HG03460 (cell line): ENCODE results near the gene PDLIM4.

Experiments used
- ATAC-seq: cut with Tn5 transposase; IDR thresholded peaks from one replicate; pipeline ENCODE4 v1.9.1; 2021; ENCODE audit not compliant: unreplicated experiment

PDLIM4 gene

DNA sequence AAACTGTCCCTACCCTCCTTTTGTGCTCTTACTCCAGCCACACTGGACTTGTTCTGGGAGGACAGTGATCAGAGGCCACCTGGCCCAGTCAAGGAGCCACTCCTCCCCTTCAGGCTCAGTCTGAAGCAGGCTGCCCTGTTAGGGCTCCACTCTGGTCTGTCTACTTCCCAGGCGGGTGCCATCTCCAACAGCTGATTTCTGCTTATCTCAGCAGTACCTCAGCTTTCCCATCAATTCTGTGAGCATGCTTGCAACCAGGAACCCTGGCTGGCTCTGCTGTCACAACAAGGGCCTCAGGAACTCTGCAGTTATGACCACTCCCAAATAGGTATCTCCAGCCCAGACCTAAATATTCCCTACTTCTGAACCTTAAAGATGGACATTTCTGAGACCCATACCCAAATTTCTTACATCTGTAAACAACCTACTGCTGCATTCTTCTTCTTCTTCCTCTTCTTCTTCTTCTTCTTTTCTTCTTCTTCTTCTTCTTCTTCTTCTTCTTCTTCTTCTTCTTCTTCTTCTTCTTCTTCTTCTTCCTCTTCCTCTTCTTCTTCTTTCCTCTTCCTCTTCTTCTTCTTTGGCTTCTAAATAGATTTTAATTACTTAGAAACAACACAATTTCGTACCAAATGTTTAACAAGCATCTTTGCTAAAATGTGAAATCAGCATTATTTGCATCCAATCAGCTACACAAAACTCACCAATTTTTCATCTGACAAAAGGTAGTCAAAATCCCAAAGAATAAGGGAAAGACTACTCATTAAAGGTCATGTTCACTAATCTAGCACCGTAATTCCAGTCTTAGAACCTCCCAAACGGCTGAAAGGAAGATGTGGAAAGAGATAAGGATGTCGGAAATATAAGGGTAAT, 23.1 kb downstream of the PDLIM4 start:
- ATAC-seq = no peak

GRCh38 chr5:132281856-132282614, 24.5 kb downstream of the PDLIM4 start:
- ATAC-seq = no peak

DNA sequence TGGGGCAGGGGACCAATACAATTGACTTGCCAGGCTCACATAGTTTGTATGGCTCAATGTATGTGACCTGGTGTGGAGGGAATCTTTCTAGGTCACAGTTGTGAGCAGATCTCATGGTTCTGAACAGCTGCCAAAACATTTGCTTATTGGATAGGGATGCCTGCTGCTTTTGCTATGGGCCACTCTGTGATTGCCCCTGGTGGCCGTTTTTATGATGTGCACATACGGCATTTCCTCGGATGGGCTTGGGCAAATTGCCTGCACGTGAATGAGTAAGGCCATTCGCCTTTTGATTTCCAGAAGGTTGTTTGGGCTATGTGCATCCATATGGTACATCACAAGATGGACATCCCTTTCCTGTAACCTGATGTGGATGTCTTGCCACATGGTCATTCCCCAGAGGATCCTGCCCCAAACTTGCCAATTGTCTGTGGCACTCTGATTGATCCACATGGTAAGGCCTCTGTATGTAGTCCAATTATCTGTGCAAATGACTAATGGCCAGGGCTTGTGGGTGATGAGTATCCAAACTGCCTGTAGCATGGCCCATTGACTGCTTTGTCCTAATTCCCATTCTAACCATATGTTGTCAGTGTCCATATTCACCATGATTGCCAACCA, 26.0 kb downstream of the PDLIM4 start:
- no peak for ATAC-seq

DNA sequence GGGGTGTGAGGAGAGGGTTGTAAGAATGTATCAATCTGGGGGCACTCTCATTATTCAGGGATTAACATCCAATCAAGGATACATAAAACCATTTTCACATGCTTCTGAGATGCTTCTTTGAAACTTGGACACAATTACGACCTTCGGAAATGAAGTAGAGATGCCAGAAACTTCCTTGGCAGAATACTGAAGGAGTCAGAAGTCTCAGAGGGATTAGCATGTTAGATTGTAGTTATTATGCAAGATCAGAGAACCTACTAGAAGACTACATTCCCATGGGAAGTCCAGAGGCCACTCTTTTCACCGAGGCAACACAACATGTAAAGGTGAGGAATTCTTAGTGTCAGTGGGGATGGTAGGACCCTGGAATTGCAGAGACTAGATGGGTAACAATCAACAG, 31.6 kb downstream of the PDLIM4 start:
- ATAC-seq = no peak

GRCh38 chr5:132291026-132291425, 33.5 kb downstream of the PDLIM4 start:
- no peak for ATAC-seq

DNA sequence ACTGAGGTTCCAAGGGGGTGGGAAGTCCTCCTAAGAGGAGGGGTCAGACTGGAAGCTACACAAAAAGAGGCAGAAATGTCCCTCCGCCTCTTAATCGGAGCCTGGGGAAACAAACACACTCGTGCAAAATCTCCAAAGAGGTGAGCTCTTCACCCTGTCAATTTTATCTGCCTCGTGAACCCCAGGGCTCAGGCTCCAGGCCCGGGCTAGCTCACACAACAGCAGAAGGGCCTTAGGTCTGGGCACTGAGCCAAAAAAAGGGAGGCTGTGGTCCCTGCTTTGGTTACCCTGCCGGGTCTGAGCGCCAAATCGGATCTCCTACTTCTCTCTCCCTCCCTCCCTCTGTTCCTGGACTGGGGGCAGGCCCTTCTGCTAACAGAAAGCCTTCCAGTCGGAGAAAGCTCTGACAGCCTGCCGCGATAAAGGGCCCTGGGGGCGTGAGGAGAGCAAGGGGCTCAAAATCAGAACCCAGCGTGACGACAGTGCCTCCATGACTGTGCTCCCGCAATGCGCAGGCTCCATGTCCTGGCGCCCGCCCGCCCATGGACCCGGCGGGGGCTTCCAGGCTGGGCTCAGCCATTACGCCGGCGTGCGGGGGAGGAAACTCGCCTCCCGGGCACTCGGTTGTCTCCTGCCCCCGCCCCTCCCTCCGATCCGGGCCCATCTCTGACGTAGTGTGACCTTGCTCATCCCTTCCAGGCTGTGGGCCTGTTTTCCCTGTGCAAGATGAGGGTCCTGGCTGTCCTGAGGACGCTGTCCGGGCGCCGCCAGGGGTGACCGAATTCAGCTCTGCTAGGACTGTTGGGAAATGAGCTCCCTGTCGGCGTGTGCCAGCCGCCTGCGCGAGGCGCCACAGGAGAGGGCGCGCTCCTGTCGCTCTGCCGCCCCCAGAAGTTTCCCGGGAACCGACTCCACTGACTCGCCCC, 35.8 kb downstream of the PDLIM4 start:
- ATAC-seq = peak; percentile 44

DNA sequence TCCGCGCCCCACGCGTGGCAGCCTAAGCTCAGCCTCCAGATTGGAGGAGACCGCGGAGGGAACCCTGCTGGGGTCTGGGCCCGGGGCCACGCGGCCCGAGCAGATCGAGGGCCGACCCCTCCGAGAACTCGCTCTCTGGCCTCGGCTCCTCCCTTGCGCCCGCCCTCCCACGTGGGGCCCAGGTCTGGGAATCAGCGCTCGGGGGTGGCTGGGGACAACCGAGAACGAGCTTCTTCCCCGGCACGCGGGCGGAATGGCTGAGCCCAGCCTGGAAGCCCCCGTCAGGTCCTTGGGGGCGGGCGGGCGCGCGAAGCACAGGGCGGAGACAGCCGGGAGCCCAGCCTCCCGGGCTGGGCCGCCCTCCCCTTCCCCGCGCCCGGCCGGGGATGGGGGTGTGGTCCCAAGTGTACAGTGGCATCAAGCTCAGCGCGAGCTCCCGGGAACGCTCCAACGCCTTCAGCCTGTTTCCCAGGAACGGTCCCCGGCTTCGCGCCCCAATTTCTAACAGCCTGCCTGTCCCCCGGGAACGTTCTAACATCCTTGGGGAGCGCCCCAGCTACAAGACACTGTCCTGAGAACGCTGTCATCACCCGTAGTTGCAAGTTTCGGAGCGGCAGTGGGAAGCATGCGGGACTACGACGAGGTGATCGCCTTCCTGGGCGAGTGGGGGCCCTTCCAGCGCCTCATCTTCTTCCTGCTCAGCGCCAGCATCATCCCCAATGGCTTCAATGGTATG, 36.7 kb downstream of the PDLIM4 start, which contains the start of gene SLC22A4:
Gene SLC22A4 (plus strand): TSS at position 403 of the 736 bp plus-strand sequence. CDS start 223 bp downstream, at position 626.
- peak; percentile 65 for ATAC-seq

DNA sequence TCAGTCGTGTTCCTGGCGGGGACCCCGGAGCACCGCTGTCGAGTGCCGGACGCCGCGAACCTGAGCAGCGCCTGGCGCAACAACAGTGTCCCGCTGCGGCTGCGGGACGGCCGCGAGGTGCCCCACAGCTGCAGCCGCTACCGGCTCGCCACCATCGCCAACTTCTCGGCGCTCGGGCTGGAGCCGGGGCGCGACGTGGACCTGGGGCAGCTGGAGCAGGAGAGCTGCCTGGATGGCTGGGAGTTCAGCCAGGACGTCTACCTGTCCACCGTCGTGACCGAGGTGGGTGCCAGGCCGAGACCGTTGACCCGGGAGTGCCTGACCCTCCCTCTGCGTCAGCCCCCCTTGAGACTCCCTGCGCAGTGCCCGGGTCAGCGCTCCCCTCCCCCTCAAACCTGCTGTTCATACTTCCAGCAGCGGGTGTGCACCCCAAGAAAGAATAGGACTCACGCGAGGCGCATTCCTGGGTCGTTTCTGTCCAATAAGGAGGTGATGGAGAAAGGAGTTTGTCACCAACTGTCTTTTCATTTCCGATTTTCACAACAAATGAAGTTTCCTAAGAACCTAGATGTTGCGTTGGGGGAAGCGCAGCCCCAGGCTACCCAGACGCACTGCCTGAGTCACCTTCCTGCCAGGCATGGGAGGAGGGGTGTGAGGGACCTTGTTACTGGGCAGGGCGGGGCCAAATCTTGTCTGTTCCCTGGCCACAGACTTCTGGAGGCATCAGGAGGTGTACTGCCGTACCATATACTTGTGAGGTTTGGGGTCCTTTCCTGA, 37.4 kb downstream of the PDLIM4 start:
- peak; percentile 11 for ATAC-seq

DNA sequence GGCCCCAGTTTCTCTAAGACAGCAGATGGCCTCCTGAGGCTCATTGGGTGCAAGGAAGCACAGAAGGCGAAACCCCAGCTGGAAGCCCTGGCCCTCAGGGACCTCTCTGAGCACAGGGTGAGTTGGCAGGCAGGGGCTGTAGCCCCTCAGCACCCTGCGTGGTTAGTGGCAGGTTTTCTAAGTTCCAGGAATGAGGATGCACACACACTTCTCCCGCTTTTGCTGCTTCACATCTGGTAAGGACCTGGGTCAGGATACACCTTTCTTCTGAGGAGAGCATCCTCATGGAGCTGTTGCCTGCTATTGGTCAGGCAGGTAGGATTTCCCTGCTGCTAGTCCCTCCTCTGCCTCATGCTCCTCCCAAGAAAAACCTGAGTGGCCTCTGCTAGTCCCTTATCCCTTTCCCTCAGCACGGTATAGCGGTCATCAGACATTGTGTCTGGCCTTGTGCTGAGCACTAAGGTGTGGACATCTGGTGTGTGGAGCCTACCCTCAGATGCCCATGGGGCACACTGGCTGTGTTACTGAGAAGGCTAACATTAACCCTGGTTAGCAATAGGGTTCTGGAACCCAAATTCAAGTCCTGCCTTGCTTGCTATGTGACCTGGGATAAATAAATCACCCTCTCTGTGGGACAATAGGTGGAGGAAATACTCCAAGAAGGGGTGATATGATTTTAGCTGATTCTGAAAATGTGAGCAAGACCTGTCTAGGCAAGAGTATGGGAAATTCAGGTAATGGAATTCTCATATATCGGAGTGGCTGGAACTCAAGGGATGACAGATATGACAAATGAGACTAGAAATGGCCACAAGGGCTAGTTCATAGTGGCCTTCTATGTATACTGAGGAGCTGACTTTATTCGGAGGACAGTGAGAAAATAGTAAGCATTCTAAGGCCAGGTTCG, 38.3 kb downstream of the PDLIM4 start:
- no peak for ATAC-seq

DNA sequence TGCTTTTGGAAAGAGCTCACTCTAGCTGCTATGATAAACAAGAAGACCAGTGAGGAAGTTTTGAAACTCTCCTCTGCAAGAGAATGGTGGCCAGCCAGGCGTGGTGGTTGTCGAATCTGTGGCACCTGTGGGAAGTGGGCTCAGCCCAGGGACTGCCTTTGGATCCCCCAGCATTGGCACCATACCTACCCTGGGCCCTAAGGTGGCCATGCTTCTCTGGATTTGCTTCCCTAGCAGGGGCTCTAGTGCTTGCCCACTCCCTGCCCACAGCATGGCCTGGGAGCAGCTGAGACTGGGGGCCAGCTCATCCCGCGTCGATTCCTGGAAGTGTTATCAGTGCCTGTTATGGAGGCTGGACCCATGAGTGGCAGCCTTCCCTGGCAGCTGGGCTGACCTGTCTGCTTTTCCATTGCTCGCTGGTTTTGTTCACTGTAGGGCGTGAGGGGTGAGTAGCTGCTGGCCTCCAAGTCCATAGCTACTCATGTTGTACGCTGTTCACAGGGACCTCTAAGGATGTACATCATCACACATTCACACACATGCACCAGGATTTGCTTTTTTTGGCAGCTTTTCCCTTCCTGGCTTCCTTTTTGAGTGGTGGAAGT, 39.0 kb downstream of the PDLIM4 start:
- no peak for ATAC-seq

DNA sequence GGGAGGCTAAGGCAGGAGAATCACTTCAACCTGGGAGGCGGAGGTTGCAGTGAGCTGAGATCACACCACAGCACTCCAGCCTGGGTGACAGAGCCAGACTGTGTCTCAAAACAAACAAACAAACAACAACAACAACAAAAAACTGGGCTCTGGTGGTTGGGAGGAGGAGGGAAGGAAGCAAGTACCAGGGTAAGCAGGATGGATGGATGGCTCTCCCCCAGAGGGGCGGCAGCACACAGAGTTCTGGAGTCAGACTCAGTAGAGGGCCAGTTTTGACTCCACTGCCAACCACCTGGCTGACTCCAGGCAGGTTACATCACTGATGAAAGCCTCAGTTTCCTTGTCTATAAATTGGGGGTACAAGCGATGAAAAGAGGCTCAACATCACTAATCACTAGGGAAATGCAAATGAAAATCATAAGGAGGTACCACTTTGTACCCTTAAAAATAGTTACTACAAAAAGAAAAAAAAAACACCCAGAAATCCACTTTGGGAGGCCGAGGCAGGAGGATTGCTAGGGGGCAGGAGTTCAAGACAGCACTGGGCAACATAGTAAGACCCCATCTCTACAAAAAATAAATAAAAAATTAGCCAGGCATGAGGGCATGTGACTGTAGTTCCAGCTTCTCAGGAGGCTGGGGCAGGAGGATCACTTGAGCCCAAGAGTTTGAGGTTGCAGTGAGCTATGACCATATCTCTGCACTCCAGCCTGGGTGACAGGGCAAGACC, 39.9 kb downstream of the PDLIM4 start:
- no peak for ATAC-seq

DNA sequence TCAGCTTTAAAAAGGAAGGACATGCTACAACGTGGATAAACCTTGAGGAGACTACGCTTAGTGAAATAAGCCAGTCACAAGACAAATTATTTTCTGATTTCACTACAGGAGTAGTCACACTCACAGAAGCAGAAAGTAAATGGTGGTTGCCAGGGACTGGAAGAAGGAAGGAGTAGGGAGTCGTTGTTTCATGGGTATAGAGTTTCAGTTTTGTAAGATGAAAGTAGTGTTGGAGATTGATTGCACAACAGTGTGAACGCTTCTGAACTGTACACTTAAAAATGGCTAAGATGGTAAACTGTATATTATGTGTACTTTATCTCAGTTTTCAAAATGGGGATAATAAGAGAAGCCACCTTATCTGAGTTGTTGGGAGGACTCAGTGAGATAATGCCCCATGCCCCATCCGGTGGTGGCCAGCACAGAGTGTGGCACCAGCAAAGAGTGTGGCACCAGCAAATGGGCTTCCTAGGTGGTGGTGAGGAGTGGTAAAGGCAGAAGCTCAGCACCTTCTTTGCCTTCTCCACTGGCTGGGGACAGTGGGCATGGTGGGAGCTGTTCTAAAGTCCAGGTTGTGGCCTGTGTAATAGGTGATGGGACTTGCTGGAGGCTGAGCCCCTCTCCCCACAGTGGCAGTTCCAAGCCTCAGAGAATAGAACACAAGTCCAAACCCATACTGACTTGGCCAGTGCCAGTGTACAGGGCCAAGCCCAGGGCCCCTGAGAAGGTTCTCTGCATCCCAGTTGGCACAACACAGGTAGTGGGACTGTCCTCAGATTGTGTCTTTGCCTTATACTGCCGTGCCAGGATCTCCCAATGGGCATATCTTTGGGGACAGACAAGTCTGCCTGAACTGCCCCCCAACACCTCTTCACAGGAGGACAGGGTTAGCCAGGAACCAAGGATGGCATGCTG, 41.1 kb downstream of the PDLIM4 start:
- ATAC-seq = no peak

DNA sequence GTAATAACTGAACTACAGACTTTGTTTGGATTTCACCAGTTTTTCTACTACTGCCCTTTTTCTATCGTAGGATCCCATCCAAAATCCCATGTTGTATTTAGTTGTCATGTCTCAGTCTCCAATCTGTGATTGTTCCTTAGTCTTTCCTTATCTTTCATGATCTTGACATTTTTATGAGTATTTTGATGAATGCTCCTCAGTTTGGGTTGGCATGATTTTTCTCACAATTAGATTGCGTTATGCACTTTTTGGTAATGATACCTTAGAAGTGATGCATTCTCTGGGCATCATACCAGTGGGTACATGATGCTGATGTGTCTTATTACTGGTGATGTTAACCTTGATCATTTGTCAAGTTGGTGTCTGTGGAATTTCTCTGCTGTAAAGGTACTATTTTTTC, 42.4 kb downstream of the PDLIM4 start:
- ATAC-seq = no peak

GRCh38 chr5:132300577-132301343, 43.3 kb downstream of the PDLIM4 start:
- ATAC-seq = no peak
